HL-60 (cell line): ENCODE results near the gene MEIKIN.

Experiments used
- CTCF ChIP-seq: IDR thresholded peaks from one replicate; pipeline ENCODE4 v1.5.1; 2011; ENCODE audit warnings: low read length, control low read depth, inconsistent platforms; ENCODE audit not compliant: insufficient read depth
- GABPA ChIP-seq: IDR thresholded peaks from 2 replicates; pipeline ENCODE4 v1.6.1; 2012; ENCODE audit warnings: low read depth
- POLR2AphosphoS5 ChIP-seq: IDR thresholded peaks from 2 replicates; pipeline ENCODE4 v1.6.1; 2012; ENCODE audit warnings: low read depth
- REST ChIP-seq: IDR thresholded peaks from 2 replicates; pipeline ENCODE4 v1.6.1; 2012; ENCODE audit warnings: low read depth; ENCODE audit not compliant: insufficient replicate concordance
- SPI1 ChIP-seq: IDR thresholded peaks from 2 replicates; pipeline ENCODE4 v1.6.1; 2012; ENCODE audit warnings: low read depth, mild to moderate bottlenecking, borderline replicate concordance

- TF ChIP-seq CTCF: no peak
- TF ChIP-seq POLR2AphosphoS5: no peak
- TF ChIP-seq REST: no peak
- no peak for TF ChIP-seq SPI1
- no peak for TF ChIP-seq GABPA
These were observed 67.6 kb downstream of the MEIKIN start for GRCh38 chr5:131877873-131878272.
